ENCODE results near the gene YWHAQ. TPM values are rescaled to one million over a fixed set of nuclear protein-coding genes. Genes with fewer than 3 reads are reported as not detected.

YWHAQ gene
- total RNA-seq, 3 donors from 2014 or later: 204 to 256 (median 251) TPM

DNA sequence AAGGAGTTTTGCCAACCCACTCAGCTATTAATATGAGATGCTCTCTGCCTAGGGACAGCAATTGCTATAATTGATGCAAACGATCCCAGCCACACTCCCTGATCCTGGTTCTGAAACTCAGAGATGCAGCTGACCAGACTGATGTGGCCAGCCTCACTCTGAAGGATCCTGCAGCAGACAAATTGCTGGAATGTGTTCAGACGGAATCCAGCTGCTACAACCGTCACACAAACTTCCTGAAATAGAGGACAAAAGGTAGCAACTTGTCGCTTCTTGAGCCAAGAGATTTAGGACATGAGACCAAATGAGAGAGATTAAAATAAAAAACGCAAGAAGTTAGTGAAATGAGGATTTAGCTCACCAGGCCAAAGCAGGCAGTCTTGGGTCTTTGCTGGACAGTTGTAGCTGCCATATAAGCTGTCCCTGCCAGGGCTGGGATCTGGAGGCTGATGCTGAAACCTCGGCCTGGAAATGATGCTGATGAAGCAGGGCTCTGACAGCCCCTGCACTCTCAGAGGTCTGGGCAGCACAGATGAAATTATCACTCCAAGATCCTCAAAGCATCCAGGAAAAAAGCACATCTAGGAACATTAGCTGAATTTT, 8.3 kb upstream of the YWHAQ start:
- H3K36me3 ChIP-seq (ENCODE audit: low read depth): no peaks in the 10 kb centered on the region
- TF ChIP-seq, protein P1, sequence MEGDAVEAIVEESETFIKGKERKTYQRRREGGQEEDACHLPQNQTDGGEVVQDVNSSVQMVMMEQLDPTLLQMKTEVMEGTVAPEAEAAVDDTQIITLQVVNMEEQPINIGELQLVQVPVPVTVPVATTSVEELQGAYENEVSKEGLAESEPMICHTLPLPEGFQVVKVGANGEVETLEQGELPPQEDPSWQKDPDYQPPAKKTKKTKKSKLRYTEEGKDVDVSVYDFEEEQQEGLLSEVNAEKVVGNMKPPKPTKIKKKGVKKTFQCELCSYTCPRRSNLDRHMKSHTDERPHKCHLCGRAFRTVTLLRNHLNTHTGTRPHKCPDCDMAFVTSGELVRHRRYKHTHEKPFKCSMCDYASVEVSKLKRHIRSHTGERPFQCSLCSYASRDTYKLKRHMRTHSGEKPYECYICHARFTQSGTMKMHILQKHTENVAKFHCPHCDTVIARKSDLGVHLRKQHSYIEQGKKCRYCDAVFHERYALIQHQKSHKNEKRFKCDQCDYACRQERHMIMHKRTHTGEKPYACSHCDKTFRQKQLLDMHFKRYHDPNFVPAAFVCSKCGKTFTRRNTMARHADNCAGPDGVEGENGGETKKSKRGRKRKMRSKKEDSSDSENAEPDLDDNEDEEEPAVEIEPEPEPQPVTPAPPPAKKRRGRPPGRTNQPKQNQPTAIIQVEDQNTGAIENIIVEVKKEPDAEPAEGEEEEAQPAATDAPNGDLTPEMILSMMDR (IDR thresholded peaks at IDR 0.05): no peak
- H3K4me3 ChIP-seq: no peak overlapping the region
- no peaks in the 10 kb centered on the region for H3K4me1 ChIP-seq (ENCODE audit: low read depth)
- DNase-seq: no peak
- H3K9me3 ChIP-seq: no peaks in the 10 kb centered on the region
- ATAC-seq: no peak
- intact Hi-C loops (cut with DNase I, micrococcal nuclease): no loop called here

DNA sequence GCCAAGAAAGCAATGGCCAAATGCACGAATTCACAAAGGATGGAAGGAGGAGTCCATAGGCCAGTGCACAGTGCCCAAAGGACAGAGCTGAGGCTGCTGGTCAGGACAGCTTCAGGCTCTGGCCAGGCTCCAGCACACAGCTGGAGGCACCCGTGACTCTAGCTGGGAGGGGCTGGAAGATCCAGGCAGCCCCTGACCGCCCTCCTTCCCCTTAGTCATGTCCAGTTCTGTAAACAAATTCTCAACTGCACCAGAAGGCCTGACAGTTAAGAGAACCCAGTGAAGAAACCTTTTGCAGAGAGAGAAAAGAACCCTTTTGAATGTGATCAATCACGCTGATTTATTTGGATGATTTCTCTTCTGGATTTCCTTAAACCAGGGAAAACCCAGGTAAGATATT, 7.7 kb upstream of the YWHAQ start:
- no peaks in the 10 kb centered on the region for H3K9me3 ChIP-seq
- peak; percentile 64 to 82 (median 72) for DNase-seq
- peak; percentile 79 for ATAC-seq
- intact Hi-C loops (cut with DNase I, micrococcal nuclease): no loop called here
- TF ChIP-seq, protein P1 (IDR thresholded peaks at IDR 0.05): no peak
- no peaks in the 10 kb centered on the region for H3K36me3 ChIP-seq (ENCODE audit: low read depth)
- H3K4me1 ChIP-seq (ENCODE audit: low read depth): no peaks in the 10 kb centered on the region
- H3K4me3 ChIP-seq: no peak overlapping the region

DNA sequence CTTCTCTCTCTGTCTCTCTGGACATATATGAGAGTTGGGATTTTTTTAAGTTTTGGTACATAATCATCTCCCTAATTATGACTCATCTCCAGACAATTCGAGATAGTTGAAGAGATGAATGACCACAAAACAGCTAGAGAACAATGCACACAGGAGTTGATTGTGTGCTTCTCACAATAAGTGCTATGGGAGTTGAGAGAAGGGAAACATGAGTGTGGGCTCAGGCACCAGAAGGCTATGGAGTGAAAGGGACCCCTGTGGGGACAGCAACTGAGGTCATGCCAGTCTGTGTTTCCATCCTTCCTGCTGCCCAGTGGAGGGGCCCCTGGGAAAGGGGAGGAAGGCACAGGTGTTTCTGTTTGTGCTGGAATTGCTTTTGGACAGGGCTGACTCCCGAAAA, 6.5 kb upstream of the YWHAQ start:
- TF ChIP-seq, protein P1 (IDR thresholded peaks at IDR 0.05): no peak
- H3K4me1 ChIP-seq (ENCODE audit: low read depth): no peaks in the 10 kb centered on the region
- H3K4me3 ChIP-seq: no peak overlapping the region
- no peaks in the 10 kb centered on the region for H3K9me3 ChIP-seq
- H3K36me3 ChIP-seq (ENCODE audit: low read depth): no peaks in the 10 kb centered on the region
- DNase-seq (no peak), ATAC-seq (no peak)
- intact Hi-C loops (cut with DNase I, micrococcal nuclease): no loop called here

DNA sequence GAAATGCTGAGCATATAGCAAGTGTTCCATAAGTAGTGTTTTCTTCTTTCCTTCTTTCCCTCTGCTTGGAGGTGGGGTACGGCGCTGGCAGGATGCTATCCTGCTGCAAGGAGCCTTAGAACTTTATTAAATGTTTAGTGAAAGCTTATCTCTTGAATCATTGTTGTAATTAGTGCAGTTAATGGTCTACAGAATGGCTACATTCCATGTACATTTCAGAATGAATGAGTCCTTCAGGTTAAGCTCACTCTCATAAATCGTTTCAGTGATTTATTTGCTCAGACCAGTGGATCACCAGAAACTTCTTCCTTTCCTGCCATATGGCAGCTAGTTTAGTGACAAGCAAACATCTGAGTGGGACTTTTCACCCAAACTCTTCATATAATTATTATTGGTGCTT, 3.3 kb upstream of the YWHAQ start:
- ATAC-seq (no peak), DNase-seq (no peak)
- Histone ChIP-seq H3K36me3 (ENCODE audit: low read depth) (no peaks in the 10 kb centered on the region), H3K9me3 (no peaks in the 10 kb centered on the region), H3K4me1 (ENCODE audit: low read depth) (peaks cover 3% of the 10 kb centered on the region), H3K4me3 (no peak overlapping the region)
- intact Hi-C loops (cut with DNase I, micrococcal nuclease): no loop called here
- TF ChIP-seq, protein P1 (IDR thresholded peaks at IDR 0.05): no peak

DNA sequence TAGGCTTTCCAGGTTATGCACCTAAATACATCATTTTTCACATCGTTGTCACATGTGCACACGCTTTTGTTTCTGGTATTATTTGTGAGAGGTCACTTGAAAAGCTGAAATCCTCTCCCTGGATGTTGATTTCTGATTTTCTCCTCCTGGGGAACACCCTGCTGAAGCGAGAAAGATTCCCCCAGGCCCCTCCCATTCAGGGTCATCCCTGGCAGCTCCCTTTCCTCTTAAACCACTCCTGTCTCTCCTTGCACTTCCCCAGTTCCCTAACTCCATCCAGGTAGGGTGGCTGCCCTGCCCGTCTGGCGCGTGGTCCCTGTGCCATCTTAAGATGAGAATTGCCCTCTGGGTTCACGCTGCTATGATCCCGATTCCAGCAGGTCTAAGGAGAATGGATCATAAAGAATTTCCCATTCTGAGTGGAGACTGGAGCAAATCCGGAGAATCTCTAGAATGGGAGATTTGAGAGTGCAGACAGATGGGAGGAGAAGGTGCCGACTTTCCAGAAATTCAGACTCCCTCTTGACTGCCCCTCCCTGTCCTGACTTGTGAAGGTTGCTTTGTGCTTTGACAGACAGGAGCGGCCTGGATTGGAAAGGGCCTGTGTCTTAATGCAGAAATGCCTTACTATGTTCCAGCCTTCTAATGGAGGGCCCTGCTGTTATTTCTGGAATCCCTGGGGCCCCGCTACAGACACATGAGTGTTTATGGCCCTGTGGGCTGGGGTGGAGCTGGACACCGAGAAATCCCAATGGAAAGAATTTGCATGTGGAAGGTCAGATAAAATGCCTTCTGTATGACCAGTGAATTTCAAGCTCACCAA, 1.3 kb upstream of the YWHAQ start:
- peaks cover 20% of the 10 kb centered on the region for H3K4me1 ChIP-seq (ENCODE audit: low read depth)
- TF ChIP-seq, protein P1 (IDR thresholded peaks at IDR 0.05): no peak
- H3K36me3 ChIP-seq (ENCODE audit: low read depth): no peaks in the 10 kb centered on the region
- ATAC-seq (no peak), DNase-seq (peak in 1 of 3 donors; percentile 42)
- no peaks in the 10 kb centered on the region for H3K9me3 ChIP-seq
- intact Hi-C loops (cut with DNase I, micrococcal nuclease): no loop called here
- H3K4me3 ChIP-seq: no peak overlapping the region
